Measurements from ENCODE around the gene GIT1. TPM values are rescaled to one million over a fixed set of nuclear protein-coding genes. Genes with fewer than 3 reads are reported as not detected.

The GIT1 gene
- total RNA-seq, 1 experiment from 2014 or later = 46.5 TPM

- intact Hi-C loops (cut with micrococcal nuclease; ENCODE audit: unreplicated experiment) = loop anchor here (2.0 to 5.0 kb wide), 2 partner anchors 36 to 161 kb away; no protein-coding TSS in a partner anchor
- H3K27ac Mint-ChIP-seq (ENCODE audit: unreplicated experiment) = no peak overlapping the region
- ChIA-PET POLR2A (interaction anchor here (0.5 to 1.7 kb wide), 2 partner anchors 19 to 22 kb away, joined by 3 to 6 read pairs; no protein-coding TSS in a partner anchor), CTCF (interaction anchor here (0.5 to 5.2 kb wide), 35 partner anchors 8 to 479 kb away, joined by 3 to 69 read pairs (median 5); partner anchors contain the start of genes ABHD15, ANKRD13B, NUFIP2 and TP53I13)
- H3K9me3 ChIP-seq = no peaks in the 10 kb centered on the region
- no peak for DNase-seq
- H3K4me1 ChIP-seq = peaks cover 23% of the 10 kb centered on the region
- H3K27me3 Mint-ChIP-seq (ENCODE audit: insufficient read depth, unreplicated experiment) = peaks cover 5% of the 10 kb centered on the region
- H3K36me3 Mint-ChIP-seq (ENCODE audit: insufficient read depth, unreplicated experiment) = no peaks in the 10 kb centered on the region
- no TSS peak for BruUV-seq (replicated peaks)
- peak overlapping the region; percentile 87 for H3K4me3 Mint-ChIP-seq (ENCODE audit: unreplicated experiment)
- H3K27me3 ChIP-seq (replicated peaks; ENCODE audit: control insufficient read depth, insufficient read depth, low read length) = peaks cover 8% of the 10 kb centered on the region
- TF ChIP-seq CTCF (IDR thresholded peaks at IDR 0.05; ENCODE audit: insufficient read depth in 1 of 2, low read depth in 1 of 2, low read length in 1 of 2, severe bottlenecking in 1 of 2, unreplicated experiment in 1 of 2) = no peak
- H3K9me3 Mint-ChIP-seq (ENCODE audit: unreplicated experiment) = no peaks in the 10 kb centered on the region
- peak overlapping the region; percentile 42 for H3K4me3 ChIP-seq (ENCODE audit: low read depth, low read length)
- H3K36me3 ChIP-seq (ENCODE audit: control insufficient read depth, insufficient read depth, low read length) = no peaks in the 10 kb centered on the region
- peaks cover 9% of the 10 kb centered on the region for H3K4me1 Mint-ChIP-seq (ENCODE audit: low read depth, unreplicated experiment)
Measured at GRCh38 chr17:29616300-29617048, 27.0 kb upstream of the GIT1 start.

- Histone ChIP-seq H3K4me1 (peaks cover 23% of the 10 kb centered on the region), H3K36me3 (ENCODE audit: control insufficient read depth, insufficient read depth, low read length) (no peaks in the 10 kb centered on the region), H3K4me3 (ENCODE audit: low read depth, low read length) (peak overlapping the region; percentile 42), H3K9me3 (no peaks in the 10 kb centered on the region), H3K27me3 (replicated peaks; ENCODE audit: control insufficient read depth, insufficient read depth, low read length) (peaks cover 8% of the 10 kb centered on the region)
- TF ChIP-seq CTCF (IDR thresholded peaks at IDR 0.05; ENCODE audit: insufficient read depth in 1 of 2, low read depth in 1 of 2, low read length in 1 of 2, severe bottlenecking in 1 of 2, unreplicated experiment in 1 of 2) = no peak
- peak; percentile 79 to 89 for DNase-seq
- ChIA-PET CTCF (interaction anchor here (0.6 to 5.2 kb wide), 11 partner anchors 10 to 642 kb away, joined by 3 to 69 read pairs (median 5); partner anchors contain the start of genes ABHD15, ANKRD13B and TP53I13), POLR2A (interaction anchor here (1.7 kb wide), 1 partner anchor 22 kb away, joined by 6 read pairs; no protein-coding TSS in a partner anchor)
- BruUV-seq (replicated peaks) = no TSS peak
- intact Hi-C loops (cut with micrococcal nuclease; ENCODE audit: unreplicated experiment) = loop anchor here (2.0 to 5.0 kb wide), 3 partner anchors 25 to 162 kb away; no protein-coding TSS in a partner anchor
- peaks cover 5% of the 10 kb centered on the region for H3K27me3 Mint-ChIP-seq (ENCODE audit: insufficient read depth, unreplicated experiment)
- H3K4me1 Mint-ChIP-seq (ENCODE audit: low read depth, unreplicated experiment) = peaks cover 9% of the 10 kb centered on the region
- H3K9me3 Mint-ChIP-seq (ENCODE audit: unreplicated experiment) = no peaks in the 10 kb centered on the region
- H3K4me3 Mint-ChIP-seq (ENCODE audit: unreplicated experiment) = peak overlapping the region; percentile 87
- no peaks in the 10 kb centered on the region for H3K36me3 Mint-ChIP-seq (ENCODE audit: insufficient read depth, unreplicated experiment)
- no peak overlapping the region for H3K27ac Mint-ChIP-seq (ENCODE audit: unreplicated experiment)
Measured at GRCh38 chr17:29615492-29616299, 26.2 kb upstream of the GIT1 start.

- Mint-ChIP-seq H3K9me3 (ENCODE audit: unreplicated experiment) (no peaks in the 10 kb centered on the region), H3K36me3 (ENCODE audit: insufficient read depth, unreplicated experiment) (no peaks in the 10 kb centered on the region), H3K27me3 (ENCODE audit: insufficient read depth, unreplicated experiment) (peaks cover 5% of the 10 kb centered on the region), H3K4me3 (ENCODE audit: unreplicated experiment) (peak overlapping the region; percentile 87), H3K4me1 (ENCODE audit: low read depth, unreplicated experiment) (peaks cover 9% of the 10 kb centered on the region), H3K27ac (ENCODE audit: unreplicated experiment) (no peak overlapping the region)
- no peak for DNase-seq
- H3K4me3 ChIP-seq (ENCODE audit: low read depth, low read length) = peak overlapping the region; percentile 42
- H3K27me3 ChIP-seq (replicated peaks; ENCODE audit: control insufficient read depth, insufficient read depth, low read length) = peaks cover 8% of the 10 kb centered on the region
- no TSS peak for BruUV-seq (replicated peaks)
- TF ChIP-seq CTCF (IDR thresholded peaks at IDR 0.05; ENCODE audit: insufficient read depth in 1 of 2, low read depth in 1 of 2, low read length in 1 of 2, severe bottlenecking in 1 of 2, unreplicated experiment in 1 of 2) = no peak
- intact Hi-C loops (cut with micrococcal nuclease; ENCODE audit: unreplicated experiment) = loop anchor here (2.0 to 5.0 kb wide), 2 partner anchors 24 to 162 kb away; no protein-coding TSS in a partner anchor
- ChIA-PET CTCF (interaction anchor here (0.6 to 5.2 kb wide), 7 partner anchors 11 to 478 kb away, joined by 3 to 69 read pairs (median 4); partner anchors contain the start of gene ANKRD13B), POLR2A (no interaction called here)
- H3K36me3 ChIP-seq (ENCODE audit: control insufficient read depth, insufficient read depth, low read length) = no peaks in the 10 kb centered on the region
- peaks cover 23% of the 10 kb centered on the region for H3K4me1 ChIP-seq
- no peaks in the 10 kb centered on the region for H3K9me3 ChIP-seq
Measured at GRCh38 chr17:29615048-29615385, 25.6 kb upstream of the GIT1 start.
